Measurements from ENCODE around the gene ARMH3.

GRCh38 chr10:101961591-101962498 is 94.1 kb downstream of the ARMH3 start:
- TF ChIP-seq CTCF (conservative IDR thresholded peaks at IDR 0.05; ENCODE audit: low read depth, low read length) (no peak), EZH2 (IDR thresholded peaks at IDR 0.05; ENCODE audit: low read length, unreplicated experiment) (no peak)

Measured in PC-3 (cell line).